ENCODE measurements around the gene ZNF837. TPM values are rescaled to one million over a fixed set of nuclear protein-coding genes. Genes with fewer than 3 reads are reported as not detected.
A peak's percentile ranks its signal among the peaks of the same experiment; 100 is the strongest.
"Not testable (repeated sequence)": the region's sequence is repeated elsewhere in the genome, so short reads cannot be mapped to it uniquely, and the experiment has no call there.

Gene ZNF837
- total RNA-seq = 0.87 and 1.6 TPM in 2 replicates

DNA sequence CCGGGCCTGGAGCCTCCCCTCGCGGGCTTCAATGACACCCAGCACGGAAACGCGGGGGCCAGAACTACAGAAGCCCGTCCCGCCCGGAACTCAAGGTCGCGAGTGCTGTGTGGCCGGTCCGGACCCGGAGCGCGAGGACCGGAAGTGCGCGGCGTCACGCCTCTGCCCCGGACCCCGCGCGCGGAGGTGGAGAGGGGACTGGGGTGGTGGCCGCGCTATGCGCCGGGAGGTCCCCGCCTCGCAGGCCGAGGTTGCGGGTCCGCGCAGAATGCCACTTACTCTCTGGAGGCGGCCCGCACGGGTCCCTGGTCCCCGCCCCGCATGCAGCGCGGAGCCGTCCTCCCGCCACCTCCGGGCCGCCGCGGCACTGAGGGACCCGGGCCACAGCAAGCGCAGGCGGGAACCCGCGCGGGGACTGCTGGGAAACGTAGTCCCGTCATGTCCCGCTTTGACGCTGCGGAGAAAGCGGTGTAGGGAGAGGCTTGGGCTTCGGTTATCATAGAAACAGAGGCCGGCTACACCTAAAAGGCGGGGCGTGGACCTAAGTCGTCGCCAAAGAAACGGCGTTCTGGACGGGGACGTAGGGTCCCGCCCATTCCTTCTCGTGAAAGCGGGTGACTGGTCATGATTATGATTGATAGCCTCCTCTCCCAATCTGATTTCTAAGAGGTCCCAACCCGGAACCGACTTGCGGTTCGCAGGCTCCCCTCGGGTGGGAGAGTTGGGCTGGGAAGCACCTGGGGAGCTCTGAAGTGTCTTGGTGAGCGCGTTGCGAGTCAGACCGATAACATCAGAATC lies at the start of gene ZNF837:
Gene ZNF837 (minus strand): TSS at position 369 of the 798 bp plus-strand sequence. CDS start 11,698 bp downstream, outside the sequence.
- peak; percentile 100 for DNase-seq (ENCODE audit: low read depth in 2 of 2)

- DNase-seq (ENCODE audit: low read depth in 2 of 2) = no peak
These were observed 48.9 kb upstream of the ZNF837 start for GRCh38 chr19:58429745-58430144.

- no peak for DNase-seq (ENCODE audit: low read depth in 2 of 2)
These were observed 47.8 kb upstream of the ZNF837 start for GRCh38 chr19:58428617-58429016.

- no peak for DNase-seq (ENCODE audit: low read depth in 2 of 2)
These were observed 36.2 kb upstream of the ZNF837 start for GRCh38 chr19:58417071-58417470.

DNA sequence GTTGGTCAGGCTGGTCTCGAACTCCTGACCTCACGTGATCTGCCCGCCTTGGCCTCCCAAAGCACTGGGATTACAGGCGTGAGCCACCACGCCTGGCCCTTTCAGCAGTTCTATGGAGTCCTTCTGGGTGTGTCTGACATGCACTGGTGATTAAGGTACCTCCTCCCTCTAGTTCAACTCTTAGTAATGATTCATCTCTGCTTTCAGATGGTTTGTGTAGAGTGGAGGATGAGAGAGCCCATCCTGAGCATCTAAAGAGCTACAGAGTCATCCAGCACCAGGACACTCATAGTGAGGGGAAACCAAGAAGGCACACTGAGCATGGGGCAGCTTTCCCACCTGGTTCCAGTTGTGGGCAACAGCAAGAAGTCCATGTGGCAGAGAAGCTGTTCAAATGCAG lies 35.8 kb upstream of the ZNF837 start:
- no peak for DNase-seq (ENCODE audit: low read depth in 2 of 2)

GRCh38 chr19:58409010-58409790 lies 28.4 kb upstream of the ZNF837 start:
- DNase-seq (ENCODE audit: low read depth in 2 of 2) = peak; percentile 36 to 51

- peak; percentile 95 to 96 for DNase-seq (ENCODE audit: low read depth in 2 of 2)
These were observed 27.6 kb upstream of the ZNF837 start, which contains the start of gene ZNF584 for GRCh38 chr19:58408152-58409009. Gene ZNF584, plus strand, starts transcription at chr19:58408649. Its CDS starts 499 bp downstream, at chr19:58409148.

DNA sequence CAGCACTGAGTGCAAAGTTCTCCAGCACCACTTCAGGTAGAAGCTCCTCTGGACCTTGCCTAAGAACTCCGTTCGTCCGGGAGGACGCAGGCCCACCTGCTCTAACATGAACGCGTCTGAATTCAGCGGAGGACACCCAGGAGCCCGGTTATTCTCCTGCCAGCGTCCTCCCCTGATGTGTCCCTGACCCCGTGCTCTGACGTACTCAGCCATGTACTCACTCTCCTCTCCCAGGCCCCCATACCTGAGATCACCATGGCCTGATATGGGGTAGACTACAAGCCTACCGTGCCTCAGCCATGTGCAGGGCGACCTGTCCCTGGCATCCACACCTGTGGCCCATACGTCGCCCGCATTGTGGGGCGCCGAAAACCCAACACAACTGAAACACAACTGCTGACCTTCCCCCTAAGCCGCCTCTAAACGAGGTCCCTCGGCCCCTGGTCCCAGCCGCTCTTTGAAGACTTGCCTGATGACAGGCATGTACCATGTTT lies 26.9 kb upstream of the ZNF837 start:
- peak in 1 of 2 donors; percentile 24 for DNase-seq (ENCODE audit: low read depth in 2 of 2)

GRCh38 chr19:58406818-58407657 lies 26.2 kb upstream of the ZNF837 start:
- DNase-seq (ENCODE audit: low read depth in 2 of 2) = no peak

- DNase-seq (ENCODE audit: low read depth in 2 of 2) = not testable (repeated sequence)
These were observed 23.2 kb upstream of the ZNF837 start for GRCh38 chr19:58403920-58404478.

GRCh38 chr19:58401840-58402421 lies 21.1 kb upstream of the ZNF837 start:
- no peak for DNase-seq (ENCODE audit: low read depth in 2 of 2)

DNA sequence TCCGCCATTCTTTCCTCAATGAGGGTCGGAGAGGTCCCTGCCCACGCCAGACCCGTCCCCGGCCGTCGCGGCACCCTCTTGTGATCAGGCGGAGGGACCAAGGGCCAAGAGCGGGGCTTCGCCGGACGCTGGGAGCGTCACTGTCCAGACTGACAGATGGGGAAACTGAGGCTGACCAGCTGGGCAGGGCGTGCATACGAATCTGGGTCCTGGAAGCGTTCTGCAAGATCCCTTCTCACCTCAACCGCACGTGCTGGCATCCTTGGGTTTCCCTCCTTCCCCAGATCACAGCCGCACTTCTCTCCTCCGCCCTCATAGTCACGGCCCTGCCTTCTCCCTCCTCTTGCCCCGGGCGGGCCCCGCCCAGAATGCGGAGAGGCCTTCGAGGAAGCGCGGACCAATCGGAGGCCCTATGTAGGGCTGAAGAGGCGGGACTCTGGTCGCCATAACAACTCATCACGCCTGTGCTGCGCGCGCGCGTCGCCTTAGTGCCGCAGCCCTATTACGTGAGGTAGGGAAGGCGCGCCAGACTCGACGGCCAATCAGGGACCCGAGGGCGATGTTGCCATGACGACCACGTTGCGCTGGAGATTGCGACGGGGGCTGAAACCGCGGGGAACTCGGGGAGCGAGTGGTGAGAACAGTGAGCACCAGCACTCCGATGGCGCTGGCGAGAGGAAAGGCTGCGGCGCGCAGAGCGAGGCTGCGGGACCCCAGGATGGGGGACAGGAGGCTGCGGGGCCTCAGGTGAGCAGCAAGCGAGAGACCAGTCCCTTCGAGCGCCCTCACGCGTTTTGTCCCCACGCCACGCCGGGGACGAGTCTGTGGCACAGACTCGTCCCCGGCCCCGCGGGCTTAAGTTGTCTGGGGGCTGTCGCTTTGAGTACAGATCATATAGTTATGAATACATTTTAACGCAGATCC lies 20.3 kb upstream of the ZNF837 start:
- DNase-seq (ENCODE audit: low read depth in 2 of 2) = peak; percentile 100

DNA sequence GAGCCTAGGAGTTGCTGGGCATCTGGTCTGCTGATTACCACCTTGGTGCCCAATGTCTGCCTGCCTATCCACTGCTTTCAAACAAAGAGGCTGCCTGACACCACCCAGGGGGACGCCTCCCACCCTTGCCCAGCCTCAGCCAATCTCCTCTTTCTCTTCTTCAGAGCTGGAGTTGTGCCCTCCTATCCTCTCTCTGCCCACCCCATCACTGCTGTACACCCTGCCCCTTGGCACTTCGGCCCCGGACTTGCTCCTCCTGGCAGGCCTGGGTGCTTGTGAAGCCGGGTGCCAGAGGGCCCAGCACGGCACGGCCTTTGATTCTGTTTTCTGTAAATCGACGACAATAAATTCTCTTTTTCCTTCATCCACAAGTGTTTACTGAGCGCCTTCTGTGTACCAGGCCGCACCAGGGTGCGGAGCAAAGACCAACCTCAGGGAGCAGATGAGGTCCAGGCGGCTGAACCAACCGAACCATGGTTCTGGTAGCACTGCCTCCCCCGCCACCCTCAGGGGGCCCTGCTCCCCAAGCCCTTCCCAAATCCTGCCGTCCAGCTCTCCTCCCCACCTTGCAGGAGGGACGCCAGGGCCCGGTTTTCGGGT lies 19.6 kb upstream of the ZNF837 start:
- DNase-seq (ENCODE audit: low read depth in 2 of 2) = no peak

- no peak for DNase-seq (ENCODE audit: low read depth in 2 of 2)
These were observed 19.1 kb upstream of the ZNF837 start for GRCh38 chr19:58399903-58400302.

DNA sequence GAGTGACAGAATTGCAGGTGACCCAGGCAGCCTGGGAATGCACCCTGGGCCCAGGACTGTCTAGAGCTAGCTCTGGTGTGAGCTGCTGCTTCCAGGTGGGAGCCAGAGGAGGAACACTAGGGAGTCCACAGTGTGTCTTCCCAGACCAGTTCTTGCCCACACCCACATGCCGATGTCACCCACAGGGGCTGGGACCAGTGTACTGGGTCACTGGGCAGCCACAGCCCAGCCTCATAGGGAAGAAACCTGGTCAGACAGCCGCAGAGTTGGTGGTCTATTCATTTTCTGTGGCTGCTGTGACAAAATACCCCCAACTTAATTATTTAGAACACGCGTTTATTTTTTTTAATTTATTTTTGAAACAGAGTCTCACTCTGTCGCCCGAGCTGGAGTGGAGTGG lies 17.7 kb upstream of the ZNF837 start:
- DNase-seq (ENCODE audit: low read depth in 2 of 2) = no peak

- DNase-seq (ENCODE audit: low read depth in 2 of 2) = no peak
These were observed 17.3 kb upstream of the ZNF837 start for GRCh38 chr19:58398087-58398486.

- DNase-seq (ENCODE audit: low read depth in 2 of 2) = no peak
These were observed 16.8 kb upstream of the ZNF837 start for GRCh38 chr19:58397533-58398037.
